Sigmoid colon (tissue), 7 donors: Measurements from ENCODE around the gene BCAT1. TPM values are rescaled to one million over a fixed set of nuclear protein-coding genes. Genes with fewer than 3 reads are reported as not detected.
A peak's percentile ranks its signal among the peaks of the same experiment; 100 is the strongest.

Experiments used
- DNase-seq: peaks from one replicate; pipeline ENCODE4 v3.0.0-alpha.2; 2019
- H3K27ac ChIP-seq, 4 donors: fragments of 200-600 bp; sonication (generic); one replicate each; pipeline ENCODE4 v1.5.1; 2016 to 2019; ENCODE audit warnings: mild to moderate bottlenecking in 1 of 4
- H3K27me3 ChIP-seq, 3 donors: fragments of 200-600 bp; sonication (generic); one replicate each; pipeline ENCODE4 v1.5.1; 2019; ENCODE audit warnings: mild to moderate bottlenecking in 1 of 3
- H3K36me3 ChIP-seq, 4 donors: fragments of 200-600 bp; sonication (generic); one replicate each; pipeline ENCODE4 v1.5.1; 2016 to 2019
- H3K4me1 ChIP-seq, 4 donors: fragments of 200-600 bp; sonication (generic); one replicate each; pipeline ENCODE4 v1.5.1; 2017 to 2019
- H3K4me3 ChIP-seq, 4 donors: fragments of 200-600 bp; sonication (generic); one replicate each; pipeline ENCODE4 v1.5.1; 2017 to 2019; ENCODE audit warnings: mild to moderate bottlenecking in 2 of 4, moderate library complexity in 1 of 4
- H3K9me3 ChIP-seq, 4 donors: fragments of 200-600 bp in 3 of 4; sonication (generic) in 3 of 4; one replicate each; pipeline versions ENCODE4 v1.5.1 to v1.6.1; 2013 to 2019
- EP300 ChIP-seq, 4 donors: sonication (generic); formaldehyde crosslinking; IDR thresholded peaks; one replicate each; pipeline ENCODE4 v1.6.1; 2017; ENCODE audit warnings: antibody characterized with exemption in 4 of 4
- POLR2A ChIP-seq, 2 donors: fragments of 450-650 bp; IDR thresholded peaks; one replicate each; pipeline ENCODE4 v1.6.1; 2016; ENCODE audit warnings: antibody characterized with exemption in 2 of 2, mild to moderate bottlenecking in 2 of 2, moderate library complexity in 2 of 2
- POLR2AphosphoS5 ChIP-seq, 4 donors: sonication (generic); formaldehyde crosslinking; IDR thresholded peaks; one replicate each; pipeline ENCODE4 v1.6.1; 2017; ENCODE audit warnings: antibody characterized with exemption in 4 of 4
- WGBS, 2 donors: extraction: QIAGEN DNeasy Blood & Tissue Kit; methylation state at CpG; one replicate each; pipeline ENCODE4 v1.1.7; 2013; 5-methylcytosine and 5-hydroxymethylcytosine counted together
- intact Hi-C: fragments of 100-400 bp; cut with DNase I; formaldehyde crosslinking; loops from one replicate; pipeline ENCODE4 v1.15.1; 2023
- polyA plus RNA-seq, 3 donors: library from polyadenylated mRNA; stranded (reverse); fragments of 200-250 nt; gene quantifications; one replicate each; pipeline ENCODE4 v1.2.3, GENCODE V29; 2013
- total RNA-seq, 4 donors: library from RNA; depleted of rRNA; stranded (reverse); fragments of >200 nt; gene quantifications; one replicate each; pipeline ENCODE4 v1.1.0, GENCODE V29; 2016
- TF ChIP-seq, protein P1 (sequence below), 4 experiments: fragments of 450-650 bp in 3 of 4; fragments of 200-600 bp in 1 of 4; IDR thresholded peaks; one replicate each; pipeline ENCODE4 v1.5.1; 2016 to 2019; ENCODE audit warnings: antibody characterized with exemption in 4 of 4, mild to moderate bottlenecking in 3 of 4, moderate library complexity in 2 of 4
- donor health status: healthy with polysubstance abuse.
- donor health status: Bipolar disorder and iron deficiency.
- donor health status: healthy.

BCAT1 gene
- total and polyA plus RNA-seq, 7 donors, result 2.1 to 20.3 (median 12.0) TPM

DNA sequence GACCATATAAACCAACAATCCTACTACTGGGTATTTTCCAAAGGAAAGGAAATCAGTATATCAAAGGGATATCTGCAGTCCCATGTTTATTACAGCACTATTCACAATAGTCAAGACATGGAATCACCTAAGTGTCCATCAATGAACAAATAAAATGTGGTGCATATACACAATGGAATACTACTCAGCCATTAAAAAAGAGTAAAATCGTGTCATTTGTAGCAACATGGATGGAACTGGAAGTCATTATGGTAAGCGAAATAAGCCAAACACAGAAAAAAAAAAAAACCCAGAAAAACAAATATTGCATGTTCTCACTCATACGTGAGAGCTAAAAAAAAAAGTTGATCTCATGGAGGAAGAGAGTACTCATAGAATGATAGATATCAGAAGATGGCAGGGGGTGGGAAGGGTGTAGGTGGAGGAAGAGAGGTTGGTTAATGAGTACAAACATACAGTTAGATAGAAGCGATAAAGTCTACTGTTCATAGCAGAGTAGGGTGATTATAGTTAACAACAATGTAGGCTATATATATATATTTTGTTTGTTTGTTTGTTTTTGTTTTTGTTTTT, 49.3 kb downstream of the BCAT1 start:
- no peak for DNase-seq
- WGBS, 2 donors, result 84 to 89% methylated on average over 4 of the region's 4 CpGs
- Histone ChIP-seq H3K27ac (no peak overlapping the region), H3K4me3 (no peak overlapping the region), H3K9me3 (no peaks in the 10 kb centered on the region), H3K4me1 (peaks cover 0 to 14% (median 0%) of the 10 kb centered on the region in 4 donors), H3K27me3 (peaks cover 0 to 21% (median 16%) of the 10 kb centered on the region in 3 donors), H3K36me3 (no peaks in the 10 kb centered on the region)
- TF ChIP-seq, protein P1, sequence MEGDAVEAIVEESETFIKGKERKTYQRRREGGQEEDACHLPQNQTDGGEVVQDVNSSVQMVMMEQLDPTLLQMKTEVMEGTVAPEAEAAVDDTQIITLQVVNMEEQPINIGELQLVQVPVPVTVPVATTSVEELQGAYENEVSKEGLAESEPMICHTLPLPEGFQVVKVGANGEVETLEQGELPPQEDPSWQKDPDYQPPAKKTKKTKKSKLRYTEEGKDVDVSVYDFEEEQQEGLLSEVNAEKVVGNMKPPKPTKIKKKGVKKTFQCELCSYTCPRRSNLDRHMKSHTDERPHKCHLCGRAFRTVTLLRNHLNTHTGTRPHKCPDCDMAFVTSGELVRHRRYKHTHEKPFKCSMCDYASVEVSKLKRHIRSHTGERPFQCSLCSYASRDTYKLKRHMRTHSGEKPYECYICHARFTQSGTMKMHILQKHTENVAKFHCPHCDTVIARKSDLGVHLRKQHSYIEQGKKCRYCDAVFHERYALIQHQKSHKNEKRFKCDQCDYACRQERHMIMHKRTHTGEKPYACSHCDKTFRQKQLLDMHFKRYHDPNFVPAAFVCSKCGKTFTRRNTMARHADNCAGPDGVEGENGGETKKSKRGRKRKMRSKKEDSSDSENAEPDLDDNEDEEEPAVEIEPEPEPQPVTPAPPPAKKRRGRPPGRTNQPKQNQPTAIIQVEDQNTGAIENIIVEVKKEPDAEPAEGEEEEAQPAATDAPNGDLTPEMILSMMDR (IDR thresholded peaks at IDR 0.05), result no peak
- TF ChIP-seq POLR2A (IDR thresholded peaks at IDR 0.05), result no peak
- TF ChIP-seq POLR2AphosphoS5 (IDR thresholded peaks at IDR 0.05), result no peak
- intact Hi-C loops, result no loop called here

DNA sequence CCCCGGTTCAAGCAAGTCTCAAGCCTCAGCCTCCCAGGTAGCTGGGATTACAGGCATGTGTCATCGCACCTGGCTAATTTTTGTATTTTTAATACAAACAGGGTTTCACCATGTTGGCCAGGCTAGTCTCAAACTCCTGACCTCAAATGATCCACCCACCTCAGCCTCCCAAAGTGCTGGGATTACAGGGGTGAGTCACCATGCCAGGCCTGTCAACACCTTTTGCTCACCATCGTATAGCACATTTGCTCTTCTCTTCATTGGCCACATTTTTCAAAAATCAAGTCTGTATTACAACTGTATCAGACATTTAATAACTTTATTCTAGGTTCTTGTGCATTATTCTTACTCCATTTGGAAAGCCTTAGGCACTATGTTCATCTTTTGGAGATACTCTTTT, 50.3 kb downstream of the BCAT1 start:
- Histone ChIP-seq H3K27me3 (peaks cover 0 to 19% (median 12%) of the 10 kb centered on the region in 3 donors), H3K27ac (no peak overlapping the region), H3K9me3 (no peaks in the 10 kb centered on the region), H3K4me1 (peaks cover 0 to 13% (median 0%) of the 10 kb centered on the region in 4 donors), H3K36me3 (no peaks in the 10 kb centered on the region), H3K4me3 (no peak overlapping the region)
- no peak for TF ChIP-seq POLR2AphosphoS5 (IDR thresholded peaks at IDR 0.05)
- TF ChIP-seq EP300 (IDR thresholded peaks at IDR 0.05), result no peak
- TF ChIP-seq, protein P1 (IDR thresholded peaks at IDR 0.05), result no peak
- TF ChIP-seq POLR2A (IDR thresholded peaks at IDR 0.05), result no peak
- intact Hi-C loops, result no loop called here
- 88 to 90% methylated on average over 3 of the region's 3 CpGs for WGBS, 2 donors
- no peak for DNase-seq

DNA sequence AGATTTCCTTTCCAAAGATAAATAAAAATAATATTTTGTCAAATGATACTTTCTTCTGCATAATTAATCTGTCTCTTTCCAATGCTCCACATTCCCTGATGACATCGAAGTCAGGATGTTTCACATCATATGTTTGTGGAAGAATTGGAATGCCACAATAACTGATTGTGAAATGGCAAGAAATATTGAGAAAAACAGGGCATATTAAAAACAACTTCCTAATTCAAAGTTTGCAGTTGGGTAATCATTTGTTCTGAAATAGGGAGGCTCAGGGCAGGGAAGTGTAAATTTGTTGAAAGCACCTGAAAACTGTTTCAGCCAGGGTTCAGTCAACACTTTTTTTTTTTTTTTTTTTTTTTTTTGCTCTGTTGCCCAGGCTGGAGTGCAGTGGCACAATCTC, 50.7 kb downstream of the BCAT1 start:
- H3K4me1 ChIP-seq, result peaks cover 0 to 8% (median 0%) of the 10 kb centered on the region in 4 donors
- H3K27ac ChIP-seq, result peak overlapping the region in 1 of 4 donors; percentile 34
- H3K9me3 ChIP-seq, result no peaks in the 10 kb centered on the region
- H3K4me3 ChIP-seq, result no peak overlapping the region
- DNase-seq, result no peak
- intact Hi-C loops, result no loop called here
- 77 to 85% methylated on average over 1 of the region's 1 CpG for WGBS, 2 donors
- H3K27me3 ChIP-seq, result peaks cover 0 to 15% (median 8%) of the 10 kb centered on the region in 3 donors
- H3K36me3 ChIP-seq, result no peaks in the 10 kb centered on the region
- TF ChIP-seq, protein P1 (IDR thresholded peaks at IDR 0.05), result no peak
- TF ChIP-seq POLR2A (IDR thresholded peaks at IDR 0.05), result no peak
- TF ChIP-seq POLR2AphosphoS5 (IDR thresholded peaks at IDR 0.05), result peak in 2 of 4 donors; percentile 15 to 31
- TF ChIP-seq EP300 (IDR thresholded peaks at IDR 0.05), result peak in 1 of 4 donors; percentile 25

DNA sequence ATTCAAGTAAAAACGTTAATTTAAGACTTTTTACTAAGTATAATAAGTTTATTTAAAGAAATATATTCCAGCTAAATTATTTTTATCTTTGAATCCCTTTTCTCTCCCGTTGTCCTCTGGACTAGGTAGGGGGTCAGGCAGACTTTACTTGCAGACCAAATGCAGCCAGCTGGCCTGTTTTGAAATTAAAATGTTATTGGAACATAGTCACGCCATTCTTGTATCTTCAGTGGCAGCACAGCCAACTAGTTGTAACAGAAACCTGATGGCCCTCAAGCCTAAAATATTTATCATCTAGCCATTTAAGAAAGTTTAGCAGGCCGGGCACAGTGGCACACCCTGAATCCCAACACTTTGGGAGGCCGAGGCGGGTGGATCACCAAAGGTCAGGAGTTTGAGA, 52.7 kb downstream of the BCAT1 start:
- intact Hi-C loops, result no loop called here
- no peaks in the 10 kb centered on the region for H3K4me1 ChIP-seq
- DNase-seq, result no peak
- 62 to 81% methylated on average over 6 of the region's 6 CpGs for WGBS, 2 donors
- no peaks in the 10 kb centered on the region for H3K27me3 ChIP-seq
- no peaks in the 10 kb centered on the region for H3K9me3 ChIP-seq
- TF ChIP-seq, protein P1 (IDR thresholded peaks at IDR 0.05), result no peak
- TF ChIP-seq EP300 (IDR thresholded peaks at IDR 0.05), result no peak
- no peak for TF ChIP-seq POLR2A (IDR thresholded peaks at IDR 0.05)
- no peak for TF ChIP-seq POLR2AphosphoS5 (IDR thresholded peaks at IDR 0.05)
- H3K36me3 ChIP-seq, result no peaks in the 10 kb centered on the region
- H3K27ac ChIP-seq, result peak overlapping the region in 2 of 4 donors; percentile 25 to 49
- H3K4me3 ChIP-seq, result no peak overlapping the region

DNA sequence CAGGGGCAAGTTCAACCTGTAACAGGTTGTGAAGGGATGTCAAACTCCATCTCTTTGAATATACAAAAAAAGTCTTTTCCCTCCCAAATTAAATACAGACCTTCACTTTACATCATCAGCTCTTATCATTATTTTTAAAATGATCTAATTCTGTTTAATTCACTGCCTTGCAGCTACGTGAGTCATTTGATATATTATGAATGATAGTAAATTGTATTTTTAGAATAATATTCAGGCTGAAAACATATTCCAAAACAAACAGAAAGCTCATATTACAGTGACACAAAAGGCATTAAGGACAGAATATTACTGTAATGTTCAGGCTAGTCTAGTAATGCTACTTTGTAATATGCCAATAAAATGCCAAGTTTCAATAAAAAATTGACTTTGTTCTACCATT, 53.3 kb downstream of the BCAT1 start:
- Histone ChIP-seq H3K9me3 (no peaks in the 10 kb centered on the region), H3K27me3 (no peaks in the 10 kb centered on the region), H3K36me3 (no peaks in the 10 kb centered on the region), H3K4me3 (no peak overlapping the region), H3K27ac (peak overlapping the region in 1 of 4 donors; percentile 49), H3K4me1 (no peaks in the 10 kb centered on the region)
- TF ChIP-seq POLR2AphosphoS5 (IDR thresholded peaks at IDR 0.05) (no peak), EP300 (IDR thresholded peaks at IDR 0.05) (no peak), POLR2A (IDR thresholded peaks at IDR 0.05) (no peak)
- intact Hi-C loops, result no loop called here
- whole genome bisulfite sequencing, 2 donors, result 50 to 75% methylated on average over 1 of the region's 1 CpG
- no peak for DNase-seq
